ENCODE results near the gene GLS2.
"Not testable (repeated sequence)": the region's sequence is repeated elsewhere in the genome, so short reads cannot be mapped to it uniquely, and the experiment has no call there.

The GLS2 gene

DNA sequence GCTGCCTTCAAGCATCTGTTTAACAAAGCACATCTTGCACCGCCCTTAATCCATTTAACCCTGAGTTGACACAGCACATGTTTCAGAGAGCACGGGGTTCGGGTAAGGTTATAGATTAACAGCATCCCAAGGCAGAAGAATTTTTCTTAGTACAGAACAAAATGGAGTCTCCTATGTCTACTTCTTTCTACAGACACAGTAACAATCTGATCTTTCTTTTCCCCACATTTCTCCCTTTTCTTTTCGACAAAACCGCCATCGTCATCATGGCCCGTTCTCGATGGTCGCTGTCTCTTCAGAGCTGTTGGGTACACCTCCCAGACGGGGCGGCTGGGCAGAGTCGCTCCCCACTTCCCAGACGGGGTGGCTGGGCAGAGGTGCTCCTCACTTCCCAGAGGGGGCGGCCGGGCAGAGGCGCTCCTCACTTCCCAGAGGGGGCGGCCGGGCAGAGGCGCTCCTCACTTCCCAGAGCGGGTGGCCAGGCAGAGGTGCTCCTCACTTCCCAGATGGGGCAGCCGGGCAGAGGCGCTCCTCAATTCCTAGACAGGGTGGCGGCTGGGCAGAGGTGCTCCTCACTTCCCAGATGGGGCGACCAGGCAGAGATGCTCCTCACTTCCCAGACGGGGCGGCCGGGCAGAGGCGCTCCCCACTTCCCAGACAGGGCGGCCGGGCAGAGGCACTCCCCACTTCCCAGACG is 5.6 kb upstream of the GLS2 start:
- DNase-seq (ENCODE audit: low read depth in 2 of 2): not testable (repeated sequence)

DNA sequence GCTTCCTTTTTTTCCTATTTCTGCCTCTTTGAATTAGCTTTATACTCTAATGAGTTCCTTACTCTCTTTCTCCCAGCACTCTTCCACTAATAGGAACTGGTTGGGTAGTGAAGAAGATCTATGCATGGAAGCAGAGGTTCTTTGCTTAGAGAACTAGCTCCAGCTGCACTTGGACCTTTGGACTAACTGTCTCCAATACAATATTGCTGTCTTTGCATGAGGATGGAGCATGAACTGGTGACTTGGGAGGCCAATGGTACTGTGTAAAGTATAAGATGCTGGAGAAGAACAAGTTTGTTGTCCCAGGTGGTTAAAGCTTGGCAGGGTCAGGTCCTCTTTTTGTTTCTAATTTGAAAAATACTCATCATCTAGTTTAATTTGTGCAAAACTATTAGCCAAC is 2.4 kb upstream of the GLS2 start:
- DNase-seq (ENCODE audit: low read depth in 2 of 2): no peak

DNA sequence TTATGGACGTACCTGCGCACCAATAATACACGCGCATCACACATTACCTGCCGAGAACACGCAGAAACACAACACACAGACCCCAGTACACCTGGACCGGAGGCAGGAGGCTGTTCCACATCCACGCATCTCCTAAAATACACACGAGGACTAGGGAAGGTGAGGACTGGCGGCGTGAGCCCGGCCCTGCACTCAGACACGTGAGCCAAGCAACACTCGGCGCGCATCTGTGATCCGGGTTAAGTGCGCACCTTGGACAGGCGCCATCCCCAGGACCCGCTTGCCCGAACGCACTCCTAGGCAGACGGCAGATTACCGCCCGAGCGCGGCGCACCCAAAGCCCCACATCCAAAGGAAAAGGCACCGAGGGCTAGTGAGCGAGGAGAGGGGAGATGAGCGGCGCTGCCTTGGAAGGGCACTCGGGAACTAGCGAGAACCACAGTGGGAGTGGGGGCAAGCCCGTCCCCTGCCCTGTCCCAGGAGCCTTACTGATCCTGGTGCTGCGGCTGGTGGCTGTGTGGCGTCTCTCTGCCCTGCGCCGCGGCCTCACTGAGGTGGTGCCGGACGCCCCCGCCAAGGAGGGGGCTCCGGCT is 417 bp downstream of the GLS2 start:
- no peak for DNase-seq (ENCODE audit: low read depth in 2 of 2)

DNA sequence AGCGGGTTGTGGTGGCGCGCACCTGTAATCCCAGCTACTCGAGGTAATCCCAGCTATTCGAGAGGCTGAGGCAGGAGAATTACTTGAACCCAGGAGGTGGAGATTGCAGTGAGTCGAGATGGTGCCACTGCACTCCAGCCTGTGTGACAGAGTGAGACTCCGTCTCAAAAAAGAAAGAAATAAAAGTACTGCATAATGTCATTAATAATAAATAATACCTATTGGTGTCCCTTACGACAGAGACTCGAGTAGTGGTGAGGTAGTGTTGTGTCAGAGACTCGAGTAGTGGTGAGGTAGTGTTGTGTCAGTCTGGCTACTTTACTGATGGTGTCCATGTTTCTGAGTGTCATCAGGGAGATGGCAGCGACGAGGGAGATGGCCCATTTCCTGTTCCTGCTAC is 1.3 kb downstream of the GLS2 start:
- no peak for DNase-seq (ENCODE audit: low read depth in 2 of 2)

DNA sequence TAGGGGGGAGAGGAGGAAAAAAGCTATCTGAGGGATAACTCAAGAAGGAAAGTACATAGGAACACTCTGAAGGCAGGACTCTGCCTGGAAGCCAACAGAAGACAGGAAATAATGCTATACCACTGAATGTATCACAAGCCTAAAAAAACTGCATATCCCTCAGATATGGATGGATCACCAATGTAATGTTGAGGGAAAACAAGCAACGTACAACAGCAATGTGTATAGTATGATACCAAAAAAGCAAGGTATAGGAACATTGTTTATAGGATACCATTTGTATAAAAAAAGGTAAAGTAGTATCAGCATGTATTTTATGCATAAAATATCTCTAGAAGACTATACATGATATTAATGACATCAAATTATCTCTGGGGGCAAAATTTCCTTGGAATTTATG is 3.4 kb downstream of the GLS2 start:
- DNase-seq (ENCODE audit: low read depth in 2 of 2): no peak

DNA sequence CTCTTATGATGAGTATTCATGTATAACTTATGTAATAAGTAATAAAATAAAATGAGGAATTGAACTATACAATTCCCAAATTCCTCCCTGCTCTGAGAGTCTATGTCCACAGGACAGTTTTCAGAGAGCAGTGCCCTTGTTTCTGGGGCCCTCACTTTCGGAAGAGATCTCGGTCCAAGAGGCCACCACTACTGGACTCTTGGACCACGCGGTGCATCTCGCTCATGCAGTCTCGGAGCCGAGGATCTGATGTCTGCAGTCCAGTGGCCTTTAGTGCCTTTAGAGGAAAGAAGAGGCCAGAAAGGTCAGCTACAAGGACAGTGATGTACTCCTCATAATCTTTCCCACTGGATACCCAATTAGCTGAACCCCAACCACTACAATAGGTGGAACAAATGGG is 8.3 kb downstream of the GLS2 start:
- DNase-seq (ENCODE audit: low read depth in 2 of 2): no peak

DNA sequence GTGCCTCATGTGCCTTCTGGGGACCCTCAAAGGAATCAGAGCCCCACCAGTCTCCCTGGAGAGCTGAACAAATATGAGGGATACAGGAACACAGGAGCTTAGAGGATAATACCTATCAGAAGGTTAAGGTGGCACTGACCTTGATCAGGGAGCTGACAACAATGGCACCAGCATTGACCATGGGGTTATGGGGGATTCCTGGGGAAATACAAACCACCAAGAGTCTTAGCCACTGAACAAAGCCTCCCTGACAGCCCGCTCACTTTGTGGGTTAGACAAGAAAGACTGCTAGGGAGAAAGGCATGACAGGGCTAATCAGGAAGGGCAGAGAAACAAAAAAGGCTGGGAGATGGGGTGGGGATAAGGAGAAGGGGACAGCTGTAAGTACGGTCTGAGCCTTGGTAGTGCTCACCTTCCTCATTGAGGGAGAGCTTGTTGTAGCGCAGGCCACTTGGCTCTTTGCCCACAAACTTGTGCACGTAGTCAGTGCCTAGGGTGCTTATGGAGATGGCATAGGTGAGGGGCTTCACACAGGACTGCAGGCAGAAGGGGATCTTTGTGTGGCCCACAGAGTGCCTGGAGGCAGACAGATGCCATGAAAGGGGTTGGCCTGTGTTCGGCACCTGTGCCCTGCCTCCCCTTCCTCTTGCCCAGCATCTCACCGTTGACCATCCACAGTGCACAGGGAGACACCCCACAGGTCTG is 10.3 kb downstream of the GLS2 start:
- no peak for DNase-seq (ENCODE audit: low read depth in 2 of 2)

DNA sequence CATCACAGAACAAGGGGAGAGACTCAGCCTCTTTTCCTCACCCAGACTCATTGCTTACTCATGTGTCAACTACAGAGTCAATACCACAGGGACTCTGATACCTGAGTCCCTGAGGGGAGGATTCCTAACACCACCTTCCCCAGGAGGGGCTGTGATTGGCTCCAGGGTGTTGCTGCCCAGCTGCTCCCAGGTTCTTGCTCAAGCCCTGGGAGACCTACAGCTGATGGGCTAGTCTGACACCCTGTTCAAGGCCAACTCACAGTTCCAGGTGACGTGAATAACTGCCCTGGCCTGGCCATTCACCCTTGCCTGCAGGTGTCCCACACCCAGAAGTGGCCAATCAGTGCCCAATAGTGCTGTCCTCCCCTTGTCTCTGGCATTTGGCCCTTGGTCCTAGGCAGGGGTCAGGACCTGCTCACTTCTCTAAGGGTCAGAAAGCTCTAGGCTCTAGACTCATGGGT is 11.0 kb downstream of the GLS2 start:
- no peak for DNase-seq (ENCODE audit: low read depth in 2 of 2)

DNA sequence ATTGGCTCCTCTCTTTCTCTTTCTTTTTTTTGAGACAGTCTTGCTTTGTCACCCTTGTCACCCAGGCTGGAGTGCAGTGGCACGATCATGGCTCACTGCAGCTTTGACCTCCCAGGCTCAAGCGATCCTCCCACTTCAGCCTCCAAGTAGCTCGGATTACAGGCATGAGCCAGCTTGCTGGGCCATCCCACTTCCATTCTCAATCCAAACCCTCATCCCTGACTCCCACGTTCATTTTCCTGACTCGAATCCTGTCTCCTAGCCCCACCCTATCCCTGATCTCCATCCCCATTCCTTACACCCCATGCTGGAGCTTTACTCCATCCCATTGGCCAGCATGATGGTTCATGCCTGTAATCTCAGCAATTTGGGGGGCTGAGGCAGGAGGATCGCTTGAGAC is 11.8 kb downstream of the GLS2 start:
- DNase-seq (ENCODE audit: low read depth in 2 of 2): no peak

DNA sequence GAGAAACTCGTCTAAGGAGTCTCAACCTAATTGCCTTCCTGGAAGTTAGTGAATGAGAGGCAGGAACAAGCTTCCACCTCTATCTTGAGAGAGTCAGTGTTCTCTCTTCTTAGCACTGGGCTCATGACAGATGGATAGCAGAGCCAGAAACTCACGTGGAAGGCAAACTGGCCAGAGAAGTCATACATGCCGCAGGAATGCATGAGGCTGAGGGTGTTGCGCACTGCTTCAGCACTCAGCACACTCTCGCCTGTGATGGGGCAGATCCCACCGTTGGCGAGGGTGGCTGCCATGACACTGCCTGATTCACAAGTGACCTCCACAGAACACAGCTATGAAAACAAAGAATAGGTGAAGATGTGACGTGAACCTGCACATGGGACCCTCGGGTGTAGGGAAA is 13.6 kb downstream of the GLS2 start:
- DNase-seq (ENCODE audit: low read depth in 2 of 2): no peak

DNA sequence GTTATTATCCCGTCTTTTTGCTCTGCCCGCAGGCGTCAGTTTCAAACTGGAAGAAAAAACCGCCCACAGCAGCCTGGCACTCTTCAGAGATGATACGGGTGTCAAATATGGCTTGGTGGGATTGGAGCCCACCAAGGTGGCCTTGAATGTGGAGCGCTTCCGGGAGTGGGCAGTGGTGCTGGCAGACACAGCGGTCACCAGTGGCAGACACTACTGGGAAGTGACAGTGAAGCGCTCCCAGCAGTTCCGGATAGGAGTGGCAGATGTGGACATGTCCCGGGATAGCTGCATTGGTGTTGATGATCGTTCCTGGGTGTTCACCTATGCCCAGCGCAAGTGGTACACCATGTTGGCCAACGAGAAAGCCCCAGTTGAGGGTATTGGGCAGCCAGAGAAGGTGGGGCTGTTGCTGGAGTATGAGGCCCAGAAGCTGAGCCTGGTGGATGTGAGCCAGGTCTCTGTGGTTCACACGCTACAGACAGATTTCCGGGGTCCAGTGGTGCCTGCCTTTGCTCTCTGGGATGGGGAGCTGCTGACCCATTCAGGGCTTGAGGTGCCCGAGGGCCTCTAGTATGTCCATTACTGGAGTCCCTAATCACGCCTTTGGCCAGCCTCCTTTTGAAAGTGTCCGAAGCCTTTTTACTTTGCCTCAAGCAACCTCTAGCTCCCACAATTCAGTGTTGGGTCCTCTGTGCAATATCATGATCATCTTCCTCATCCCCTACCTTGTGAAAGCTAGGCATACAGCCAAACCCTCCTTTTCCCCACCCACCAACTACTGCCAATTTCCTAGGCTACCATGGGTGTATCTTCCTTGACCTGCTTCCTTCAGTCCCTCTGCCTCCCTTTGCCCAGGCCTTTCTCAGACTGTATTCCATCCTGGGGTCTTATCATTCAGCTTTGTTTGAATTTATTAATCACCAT is 18.7 kb downstream of the GLS2 start:
- no peak for DNase-seq (ENCODE audit: low read depth in 2 of 2)

DNA sequence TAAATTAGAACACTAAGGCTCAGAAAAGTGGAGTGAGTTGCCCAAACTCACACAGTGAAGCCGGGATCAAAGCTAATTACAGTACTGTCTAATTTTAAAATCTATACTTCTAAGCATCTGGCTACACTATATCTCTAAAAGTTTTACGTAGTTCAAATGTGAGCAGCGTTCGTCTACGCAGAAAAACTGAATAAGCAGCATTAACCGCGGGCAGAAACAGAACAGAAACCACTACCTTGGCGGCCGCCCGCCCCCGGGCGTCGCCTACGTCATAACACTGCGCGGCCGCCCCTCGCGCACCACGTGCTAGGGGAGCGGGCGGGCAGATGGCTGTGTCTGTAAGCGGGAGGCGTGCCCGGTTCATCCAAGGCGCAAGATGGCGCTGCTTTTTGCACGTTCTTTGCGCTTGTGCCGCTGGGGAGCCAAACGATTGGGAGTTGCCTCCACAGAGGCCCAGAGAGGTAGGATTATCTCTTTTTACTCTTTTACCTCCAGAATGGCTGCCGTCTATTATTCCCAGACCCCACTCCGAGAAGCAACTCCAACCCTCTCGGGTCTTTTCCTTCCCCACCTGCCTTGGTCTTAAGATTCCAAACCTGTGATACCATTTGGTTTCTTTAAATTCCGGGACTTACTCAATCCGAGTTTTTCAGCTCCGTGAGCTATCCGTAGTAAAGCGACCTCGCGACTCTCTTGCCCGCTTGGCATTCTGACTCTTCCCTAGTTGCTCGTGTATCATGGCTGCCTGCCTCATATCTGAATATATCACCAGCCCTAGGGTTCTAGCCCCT is 19.6 kb downstream of the GLS2 start, which contains the start of gene SPRYD4:
Gene SPRYD4 (plus strand): TSS at position 363 of the 791 bp plus-strand sequence. CDS start 14 bp downstream, at position 377.
- peak; percentile 83 to 85 for DNase-seq (ENCODE audit: low read depth in 2 of 2)

DNA sequence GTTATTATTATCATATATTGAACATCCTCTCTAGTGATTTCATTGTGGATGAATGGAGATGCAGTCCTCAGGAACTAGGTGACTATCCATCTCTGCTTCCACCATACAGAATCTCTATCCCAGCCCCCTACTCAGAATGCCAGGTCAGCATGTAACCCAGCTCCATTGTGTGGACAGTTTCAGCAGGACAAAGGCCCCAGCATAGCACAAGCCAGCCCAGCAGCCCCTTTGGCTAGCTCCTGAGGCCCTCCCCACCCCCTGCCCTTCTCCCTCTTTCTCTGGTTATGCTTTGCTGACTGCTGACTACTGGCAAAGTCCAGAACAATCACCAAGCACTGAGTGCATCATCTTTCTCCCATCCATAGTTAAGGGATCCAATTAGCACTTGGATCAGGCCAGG is 25.4 kb downstream of the GLS2 start:
- DNase-seq (ENCODE audit: low read depth in 2 of 2): no peak

DNA sequence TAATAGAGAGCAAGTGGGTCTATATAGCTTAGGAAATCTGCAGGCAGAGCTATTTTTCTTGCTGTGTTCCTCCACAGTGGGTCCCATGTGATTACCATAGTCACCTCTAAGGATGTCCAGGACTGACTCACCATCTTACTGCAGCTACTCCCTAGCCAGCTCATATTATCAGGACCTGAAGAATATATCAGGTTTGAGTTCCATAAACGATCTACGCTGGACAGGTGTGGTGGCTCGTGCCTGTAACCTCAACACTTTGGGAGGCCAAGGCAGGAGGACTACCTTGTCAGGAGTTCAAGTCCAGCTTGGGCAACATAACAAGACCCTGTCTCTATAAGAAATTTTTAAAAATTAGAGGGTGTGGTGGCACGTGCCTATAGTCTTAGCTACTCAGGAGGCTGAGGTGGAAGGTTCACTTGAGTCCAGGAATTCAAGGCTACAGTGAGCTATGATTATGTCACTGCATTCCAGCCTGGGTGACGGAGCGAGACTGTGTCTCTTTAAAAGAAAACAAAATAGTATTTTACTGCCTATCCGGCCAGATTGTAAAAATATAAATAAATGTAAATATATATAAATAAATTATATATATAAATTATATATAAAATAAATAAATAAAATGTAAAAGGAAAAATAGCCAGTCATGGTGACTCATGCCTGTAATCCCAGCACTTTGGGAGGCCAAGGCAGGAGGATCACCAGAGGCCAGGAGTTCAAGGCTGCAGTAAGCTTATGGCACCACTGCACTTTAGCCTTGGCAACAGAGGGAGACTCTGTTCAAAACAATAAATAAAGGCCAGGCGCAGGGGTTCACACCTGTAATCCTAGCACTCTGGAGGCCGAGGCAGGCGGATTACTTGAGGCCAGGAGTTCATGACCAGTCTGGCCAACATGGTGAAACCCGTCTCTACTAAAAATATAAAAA is 26.5 kb downstream of the GLS2 start:
- no peak for DNase-seq (ENCODE audit: low read depth in 2 of 2)

DNA sequence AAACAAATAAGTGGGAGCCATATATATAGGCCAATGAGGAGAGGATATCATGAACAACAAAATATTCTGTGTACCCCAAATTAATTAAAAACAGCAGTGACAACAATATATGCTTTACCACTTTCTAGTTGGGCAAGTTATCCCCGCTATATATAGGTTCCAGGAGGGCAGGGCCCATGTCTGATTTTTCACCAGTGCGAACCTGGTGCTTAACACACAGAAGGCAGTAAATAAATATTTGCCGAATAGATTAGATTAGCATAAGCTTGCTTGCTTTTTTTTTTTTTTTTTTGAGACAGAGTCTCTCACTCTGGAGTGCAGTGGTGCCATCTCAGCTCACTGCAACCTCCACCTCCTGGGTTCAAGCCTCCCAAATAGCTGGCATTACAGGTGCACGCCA is 30.1 kb downstream of the GLS2 start:
- no peak for DNase-seq (ENCODE audit: low read depth in 2 of 2)

DNA sequence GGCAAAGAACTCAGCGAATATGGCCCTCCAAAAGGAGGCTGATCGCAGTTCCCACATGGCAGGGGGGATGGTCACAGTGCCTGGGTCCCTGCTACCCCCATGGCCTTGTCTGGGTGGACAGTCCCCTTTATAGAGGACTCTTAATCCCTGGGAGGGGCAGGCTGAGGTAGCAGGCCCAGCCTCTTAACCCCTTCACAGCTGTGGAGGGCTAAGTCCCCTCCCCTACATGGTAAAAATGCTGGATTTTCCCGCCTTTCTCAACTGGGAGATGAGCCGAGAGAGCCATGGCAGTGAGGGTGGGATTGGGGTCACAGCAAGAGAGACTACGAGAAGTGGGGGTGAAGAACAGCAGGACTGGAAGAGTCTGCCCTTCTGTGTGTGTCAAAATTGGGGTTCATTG is 33.4 kb downstream of the GLS2 start, which contains the start of gene MIP:
Gene MIP (minus strand): TSS at position 101 of the 400 bp plus-strand sequence. CDS start 44 bp downstream, at position 57.
- DNase-seq (ENCODE audit: low read depth in 2 of 2): no peak

DNA sequence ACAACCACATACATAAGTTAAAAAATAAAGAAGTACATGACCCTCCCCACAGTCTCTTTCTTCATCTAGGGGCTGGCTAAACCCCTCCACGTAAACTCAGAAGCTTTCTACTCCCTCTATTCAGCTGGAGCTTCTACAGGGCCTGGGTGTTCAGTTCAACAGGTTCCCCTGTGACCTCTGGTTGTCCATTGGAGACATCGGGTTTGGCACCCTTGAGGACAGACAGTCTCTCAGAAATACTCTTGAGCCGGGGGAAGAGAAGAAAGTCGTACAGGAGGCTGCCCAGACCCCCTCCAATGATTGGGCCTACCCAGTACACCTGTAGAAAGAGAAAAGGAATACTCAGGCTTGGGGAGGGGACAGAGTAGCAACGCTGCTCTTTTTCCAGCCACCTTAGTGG is 36.8 kb downstream of the GLS2 start:
- no peak for DNase-seq (ENCODE audit: low read depth in 2 of 2)

DNA sequence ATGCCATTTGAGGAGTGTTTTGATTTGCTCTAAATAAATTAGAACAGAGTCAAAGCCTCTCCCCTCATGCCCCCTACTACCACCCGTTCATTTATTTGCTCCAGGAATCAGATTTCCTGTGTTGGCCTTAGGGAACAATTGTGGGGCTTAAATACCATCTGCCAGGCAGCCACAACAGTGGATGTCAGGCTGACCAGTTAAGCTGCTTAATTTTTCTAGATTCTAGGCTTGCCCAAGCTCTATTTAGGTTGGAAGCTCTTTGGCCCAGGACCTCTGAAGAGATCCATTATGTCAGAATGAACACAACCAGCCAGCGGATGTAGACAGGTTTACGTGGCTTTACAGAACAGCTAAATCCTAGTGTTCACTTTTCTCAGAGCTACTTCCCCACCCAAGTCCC is 37.7 kb downstream of the GLS2 start:
- no peak for DNase-seq (ENCODE audit: low read depth in 2 of 2)

DNA sequence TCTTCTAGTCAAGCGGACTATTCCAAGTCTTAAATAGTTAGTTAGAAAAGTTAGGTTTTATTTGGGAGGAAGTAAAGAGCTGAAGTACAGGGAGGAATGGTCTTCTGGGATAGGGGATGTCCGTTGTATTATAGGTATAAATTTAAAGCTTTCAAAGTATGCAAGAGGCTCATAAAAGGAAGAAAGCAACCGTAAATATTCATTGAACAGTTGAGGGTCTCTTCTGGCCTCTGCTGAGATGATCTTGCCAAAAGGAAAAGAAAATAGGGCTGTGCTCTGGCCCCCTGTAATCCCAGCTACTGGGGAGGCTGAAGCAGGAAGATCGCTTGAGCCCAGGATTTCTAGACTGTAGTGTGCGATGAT is 38.4 kb downstream of the GLS2 start:
- DNase-seq (ENCODE audit: low read depth in 2 of 2): no peak

Data from activated CD4-positive, alpha-beta T cell treated with anti-CD3 and anti-CD28 coated beads for 24 hours (primary cell).